ENCODE measurements around the gene CITED4. TPM values are rescaled to one million over a fixed set of nuclear protein-coding genes. Genes with fewer than 3 reads are reported as not detected.

The CITED4 gene
- total and polyA plus RNA-seq, 2 donors (not counting 1 experiment from before 2014, with no cell fraction given) = 0.20 to 1.7 TPM

DNA sequence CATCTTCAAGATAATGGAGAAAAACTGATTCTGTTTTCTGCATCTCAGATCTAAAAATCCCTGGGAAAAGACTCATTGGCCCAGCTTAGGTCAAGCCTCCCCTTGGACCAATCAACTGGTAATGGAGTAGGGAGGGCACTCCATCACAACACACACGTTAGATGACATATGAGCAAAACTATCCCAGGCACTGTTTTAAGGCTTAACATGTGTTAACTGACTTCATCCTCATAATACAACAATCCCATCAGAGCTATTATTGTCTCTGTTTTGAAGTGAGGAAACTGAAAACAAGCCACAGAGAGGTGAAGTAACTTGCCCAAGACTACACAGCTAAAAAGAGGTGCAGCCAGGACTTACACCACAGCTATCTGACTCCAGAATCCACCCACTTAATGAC lies 14.7 kb upstream of the CITED4 start:
- Histone ChIP-seq H3K27me3 (ENCODE audit: control insufficient read depth, insufficient read depth, low read length) (no peaks in the 10 kb centered on the region), H3K27ac (ENCODE audit: insufficient read depth, low read length) (peak overlapping the region; percentile 55), H3K9me3 (ENCODE audit: control insufficient read depth, insufficient read depth, low read depth, low read length) (no peaks in the 10 kb centered on the region), H3K4me3 (replicated peaks in 1 of 4; ENCODE audit: control extremely low read depth in 1 of 4, insufficient read depth in 1 of 4, low read depth in 3 of 4, low read length in 4 of 4) (no peak overlapping the region), H3K4me1 (ENCODE audit: control insufficient read depth, extremely low read depth, insufficient read depth, low read length) (peaks cover 10% of the 10 kb centered on the region), H2AFZ (ENCODE audit: low read length) (no peak overlapping the region), H3K36me3 (ENCODE audit: control insufficient read depth, insufficient read depth, low read length) (no peaks in the 10 kb centered on the region), H3K9ac (ENCODE audit: insufficient read depth, low read length) (no peak overlapping the region), H3K4me2 (ENCODE audit: extremely low read depth, insufficient read depth, low read length) (no peak overlapping the region), H4K20me1 (ENCODE audit: control insufficient read depth, extremely low read depth, insufficient read depth, low read length) (no peaks in the 10 kb centered on the region), H3K79me2 (ENCODE audit: control insufficient read depth, insufficient read depth, low read length) (no peaks in the 10 kb centered on the region)
- TF ChIP-seq, protein P1, sequence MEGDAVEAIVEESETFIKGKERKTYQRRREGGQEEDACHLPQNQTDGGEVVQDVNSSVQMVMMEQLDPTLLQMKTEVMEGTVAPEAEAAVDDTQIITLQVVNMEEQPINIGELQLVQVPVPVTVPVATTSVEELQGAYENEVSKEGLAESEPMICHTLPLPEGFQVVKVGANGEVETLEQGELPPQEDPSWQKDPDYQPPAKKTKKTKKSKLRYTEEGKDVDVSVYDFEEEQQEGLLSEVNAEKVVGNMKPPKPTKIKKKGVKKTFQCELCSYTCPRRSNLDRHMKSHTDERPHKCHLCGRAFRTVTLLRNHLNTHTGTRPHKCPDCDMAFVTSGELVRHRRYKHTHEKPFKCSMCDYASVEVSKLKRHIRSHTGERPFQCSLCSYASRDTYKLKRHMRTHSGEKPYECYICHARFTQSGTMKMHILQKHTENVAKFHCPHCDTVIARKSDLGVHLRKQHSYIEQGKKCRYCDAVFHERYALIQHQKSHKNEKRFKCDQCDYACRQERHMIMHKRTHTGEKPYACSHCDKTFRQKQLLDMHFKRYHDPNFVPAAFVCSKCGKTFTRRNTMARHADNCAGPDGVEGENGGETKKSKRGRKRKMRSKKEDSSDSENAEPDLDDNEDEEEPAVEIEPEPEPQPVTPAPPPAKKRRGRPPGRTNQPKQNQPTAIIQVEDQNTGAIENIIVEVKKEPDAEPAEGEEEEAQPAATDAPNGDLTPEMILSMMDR (conservative IDR thresholded peaks at IDR 0.05 in 1 of 2, IDR thresholded peaks at IDR 0.05 in 1 of 2; ENCODE audit: low read depth in 1 of 2, low read length in 2 of 2) = no peak
- TF ChIP-seq EZH2 (IDR thresholded peaks at IDR 0.05; ENCODE audit: low read length, missing control alignments) = no peak
- DNase-seq (ENCODE audit: low read depth in 2 of 2) = peak in 1 of 2 donors; percentile 59

DNA sequence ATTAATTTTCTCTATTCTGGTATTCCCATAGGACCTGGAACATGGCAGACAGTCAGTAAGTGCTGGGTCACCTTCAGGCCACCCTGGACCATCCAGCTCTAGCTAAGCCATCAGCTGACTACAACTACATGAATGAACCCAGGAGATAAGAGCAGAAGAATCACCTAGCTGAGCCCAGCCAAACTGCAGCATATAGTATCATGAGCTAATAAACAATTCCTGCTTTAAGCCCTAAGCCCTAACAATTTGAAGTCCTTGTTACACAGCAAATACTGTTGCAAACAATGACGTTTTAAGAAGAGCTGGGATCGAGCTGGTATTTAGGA lies 14.2 kb upstream of the CITED4 start:
- Histone ChIP-seq H3K27ac (ENCODE audit: insufficient read depth, low read length) (peak overlapping the region; percentile 66), H3K4me2 (ENCODE audit: extremely low read depth, insufficient read depth, low read length) (no peak overlapping the region), H3K27me3 (ENCODE audit: control insufficient read depth, insufficient read depth, low read length) (no peaks in the 10 kb centered on the region), H3K79me2 (ENCODE audit: control insufficient read depth, insufficient read depth, low read length) (no peaks in the 10 kb centered on the region), H3K4me3 (replicated peaks in 1 of 4; ENCODE audit: control extremely low read depth in 1 of 4, insufficient read depth in 1 of 4, low read depth in 3 of 4, low read length in 4 of 4) (no peak overlapping the region), H3K9ac (ENCODE audit: insufficient read depth, low read length) (no peak overlapping the region), H3K36me3 (ENCODE audit: control insufficient read depth, insufficient read depth, low read length) (no peaks in the 10 kb centered on the region), H3K4me1 (ENCODE audit: control insufficient read depth, extremely low read depth, insufficient read depth, low read length) (peaks cover 10% of the 10 kb centered on the region), H2AFZ (ENCODE audit: low read length) (no peak overlapping the region), H4K20me1 (ENCODE audit: control insufficient read depth, extremely low read depth, insufficient read depth, low read length) (no peaks in the 10 kb centered on the region), H3K9me3 (ENCODE audit: control insufficient read depth, insufficient read depth, low read depth, low read length) (no peaks in the 10 kb centered on the region)
- DNase-seq (ENCODE audit: low read depth in 2 of 2) = no peak
- TF ChIP-seq, protein P1 (conservative IDR thresholded peaks at IDR 0.05 in 1 of 2, IDR thresholded peaks at IDR 0.05 in 1 of 2; ENCODE audit: low read depth in 1 of 2, low read length in 2 of 2) = no peak
- TF ChIP-seq EZH2 (IDR thresholded peaks at IDR 0.05; ENCODE audit: low read length, missing control alignments) = no peak

DNA sequence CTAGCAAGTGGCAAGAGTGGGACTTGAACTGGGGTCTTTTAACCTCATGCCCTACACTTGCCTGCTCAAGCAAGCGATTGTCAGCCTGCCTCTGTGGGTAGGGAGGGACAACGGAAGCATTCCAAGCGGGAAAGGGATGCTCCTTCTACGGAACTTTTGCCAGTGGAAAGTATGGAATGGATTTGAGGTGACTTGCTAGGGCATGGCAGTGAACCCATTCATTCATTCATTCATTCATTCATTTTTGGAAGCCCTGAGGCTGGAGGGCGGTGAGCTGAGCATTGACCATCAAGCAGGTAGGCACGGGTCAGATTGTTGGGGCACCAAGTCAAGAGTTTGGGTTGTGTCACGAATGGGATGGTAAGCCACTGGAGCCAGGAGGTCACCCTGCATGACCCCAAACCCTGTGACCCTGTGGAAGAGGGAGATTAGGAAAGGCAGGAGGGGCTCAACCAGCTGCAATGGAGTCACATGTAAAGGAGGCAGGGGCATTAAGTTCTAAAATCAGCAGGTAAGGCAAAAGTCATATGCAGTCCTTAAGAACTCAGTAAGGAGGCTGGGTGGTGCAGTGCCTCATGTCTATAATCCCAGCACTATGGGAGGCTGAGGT lies 11.8 kb upstream of the CITED4 start:
- Histone ChIP-seq H3K4me1 (ENCODE audit: control insufficient read depth, extremely low read depth, insufficient read depth, low read length) (peaks cover 10% of the 10 kb centered on the region), H3K4me2 (ENCODE audit: extremely low read depth, insufficient read depth, low read length) (no peak overlapping the region), H3K27me3 (ENCODE audit: control insufficient read depth, insufficient read depth, low read length) (no peaks in the 10 kb centered on the region), H2AFZ (ENCODE audit: low read length) (no peak overlapping the region), H3K4me3 (replicated peaks in 1 of 4; ENCODE audit: control extremely low read depth in 1 of 4, insufficient read depth in 1 of 4, low read depth in 3 of 4, low read length in 4 of 4) (no peak overlapping the region), H3K36me3 (ENCODE audit: control insufficient read depth, insufficient read depth, low read length) (no peaks in the 10 kb centered on the region), H3K27ac (ENCODE audit: insufficient read depth, low read length) (no peak overlapping the region), H4K20me1 (ENCODE audit: control insufficient read depth, extremely low read depth, insufficient read depth, low read length) (no peaks in the 10 kb centered on the region), H3K79me2 (ENCODE audit: control insufficient read depth, insufficient read depth, low read length) (no peaks in the 10 kb centered on the region), H3K9me3 (ENCODE audit: control insufficient read depth, insufficient read depth, low read depth, low read length) (no peaks in the 10 kb centered on the region), H3K9ac (ENCODE audit: insufficient read depth, low read length) (no peak overlapping the region)
- TF ChIP-seq EZH2 (IDR thresholded peaks at IDR 0.05; ENCODE audit: low read length, missing control alignments) = no peak
- TF ChIP-seq, protein P1 (conservative IDR thresholded peaks at IDR 0.05 in 1 of 2, IDR thresholded peaks at IDR 0.05 in 1 of 2; ENCODE audit: low read depth in 1 of 2, low read length in 2 of 2) = no peak
- no peak for DNase-seq (ENCODE audit: low read depth in 2 of 2)

Measured in fibroblast of lung (primary cell).